Urinary bladder (tissue), 4 donors: ENCODE results near the gene DNAH8. TPM values are rescaled to one million over a fixed set of nuclear protein-coding genes. Genes with fewer than 3 reads are reported as not detected.
"Not testable (repeated sequence)": the region's sequence is repeated elsewhere in the genome, so short reads cannot be mapped to it uniquely, and the experiment has no call there.

Experiments used
- DNase-seq: peaks from one replicate; pipeline ENCODE4 v3.0.0-alpha.2; 2015; ENCODE audit errors: extremely low spot score
- H3K27ac ChIP-seq: one replicate; pipeline ENCODE4 v1.5.1; 2013; ENCODE audit warnings: low read depth, mild to moderate bottlenecking, moderate library complexity
- H3K36me3 ChIP-seq: one replicate; pipeline ENCODE4 v1.6.1; 2013; ENCODE audit warnings: mild to moderate bottlenecking, moderate library complexity; ENCODE audit not compliant: insufficient read depth
- H3K4me1 ChIP-seq: one replicate; pipeline ENCODE4 v1.6.1; 2013; ENCODE audit warnings: mild to moderate bottlenecking, moderate library complexity; ENCODE audit not compliant: insufficient read depth
- H3K4me3 ChIP-seq: one replicate; pipeline ENCODE4 v1.5.1; 2013; ENCODE audit warnings: low read depth, low read length
- WGBS: extraction: QIAGEN DNeasy Blood & Tissue Kit; methylation state at CpG from one replicate; pipeline ENCODE4 v1.1.7; 2013; 5-methylcytosine and 5-hydroxymethylcytosine counted together
- polyA plus RNA-seq: library from polyadenylated mRNA; stranded (reverse); fragments of 200-250 nt; gene quantifications from one replicate; pipeline ENCODE4 v1.2.3, GENCODE V29; 2013
- total RNA-seq: library from RNA; depleted of rRNA; stranded (reverse); fragments of >200 nt; gene quantifications from one replicate; pipeline ENCODE4 v1.2.3, GENCODE V29; 2014
- donor health status: healthy with polysubstance abuse.
- donor health status: healthy.

DNAH8 gene
- total and polyA plus RNA-seq, 2 donors, result 0.01 to 1.5 TPM

DNA sequence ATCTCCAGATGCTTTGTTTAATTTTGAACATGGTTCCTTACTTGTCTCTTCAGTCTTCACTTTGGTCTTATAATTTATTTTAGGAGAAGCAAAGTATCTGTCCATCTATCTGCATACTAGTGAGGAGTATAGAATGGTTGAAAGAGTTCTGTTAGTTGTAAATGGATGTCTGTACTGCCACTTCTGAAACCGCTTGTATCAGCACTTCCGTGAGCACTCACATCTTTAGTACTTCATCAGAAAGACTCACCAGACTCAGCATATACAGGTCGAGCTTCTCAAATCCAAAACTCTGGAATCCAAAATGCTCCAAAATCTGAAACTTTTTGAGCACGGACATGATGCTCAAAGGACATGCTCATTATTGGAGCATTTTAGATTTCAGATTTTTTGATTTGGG, 191.5 kb downstream of the DNAH8 start:
- 81% methylated on average over 4 of the region's 4 CpGs for WGBS
- no peaks in the 10 kb centered on the region for H3K36me3 ChIP-seq
- no peak overlapping the region for H3K4me3 ChIP-seq
- no peak overlapping the region for H3K27ac ChIP-seq
- no peaks in the 10 kb centered on the region for H3K4me1 ChIP-seq
- DNase-seq, result no peak

DNA sequence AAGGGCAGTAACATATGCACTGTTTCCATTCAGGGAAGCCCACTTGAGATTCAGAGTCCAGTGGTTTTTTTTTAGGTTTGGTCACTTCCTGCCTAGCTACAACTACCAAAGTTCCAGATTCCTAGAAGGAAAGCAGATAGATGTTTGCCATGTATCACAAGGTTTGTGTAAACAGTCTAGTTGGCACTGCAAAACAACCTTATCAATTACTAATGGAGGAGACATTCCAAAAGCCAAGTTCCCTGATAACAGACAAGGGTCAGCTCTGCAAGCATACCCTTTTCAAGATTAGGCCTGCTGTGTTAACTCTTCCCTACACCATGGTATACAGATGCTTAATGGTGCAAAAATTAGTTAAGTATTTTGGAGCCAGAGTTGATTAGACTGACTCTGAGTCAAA, 192.2 kb downstream of the DNAH8 start:
- Histone ChIP-seq H3K4me3 (no peak overlapping the region), H3K27ac (no peak overlapping the region), H3K36me3 (no peaks in the 10 kb centered on the region), H3K4me1 (no peaks in the 10 kb centered on the region)
- DNase-seq, result no peak

DNA sequence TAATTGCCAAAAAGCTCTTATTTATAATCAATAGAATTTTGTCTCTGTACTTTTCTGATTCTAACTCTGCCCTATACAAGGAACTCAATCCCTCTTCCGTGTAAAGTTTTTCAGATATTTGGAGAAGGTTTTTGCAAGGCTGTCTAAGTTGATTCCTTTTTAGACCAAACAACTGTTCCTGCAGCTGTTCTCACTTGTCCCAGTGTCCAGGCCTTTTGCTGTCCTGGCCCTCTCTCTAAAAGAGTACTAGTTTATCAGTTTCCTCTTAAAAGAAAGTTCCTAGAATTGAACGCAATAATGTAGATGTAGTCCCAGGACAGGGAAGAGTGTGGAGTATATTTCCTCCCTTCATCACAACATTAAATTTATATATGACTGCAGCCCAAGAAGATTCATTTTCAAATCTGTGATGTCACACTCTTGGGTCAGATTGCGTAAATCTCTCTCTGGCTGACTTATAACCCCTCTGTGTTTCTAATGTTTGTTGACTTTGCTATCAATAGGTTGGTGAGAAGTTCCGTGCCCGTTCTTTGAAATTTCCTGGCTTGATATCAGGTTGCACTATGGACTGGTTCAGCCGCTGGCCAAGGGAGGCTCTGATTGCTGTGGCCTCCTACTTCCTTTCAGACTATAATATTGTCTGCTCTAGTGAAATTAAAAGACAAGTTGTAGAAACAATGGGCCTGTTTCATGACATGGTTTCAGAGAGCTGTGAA, 194.1 kb downstream of the DNAH8 start:
- Histone ChIP-seq H3K27ac (no peak overlapping the region), H3K4me1 (no peaks in the 10 kb centered on the region), H3K36me3 (no peaks in the 10 kb centered on the region), H3K4me3 (no peak overlapping the region)
- WGBS, result 65% methylated on average over 6 of the region's 6 CpGs
- DNase-seq, result no peak

DNA sequence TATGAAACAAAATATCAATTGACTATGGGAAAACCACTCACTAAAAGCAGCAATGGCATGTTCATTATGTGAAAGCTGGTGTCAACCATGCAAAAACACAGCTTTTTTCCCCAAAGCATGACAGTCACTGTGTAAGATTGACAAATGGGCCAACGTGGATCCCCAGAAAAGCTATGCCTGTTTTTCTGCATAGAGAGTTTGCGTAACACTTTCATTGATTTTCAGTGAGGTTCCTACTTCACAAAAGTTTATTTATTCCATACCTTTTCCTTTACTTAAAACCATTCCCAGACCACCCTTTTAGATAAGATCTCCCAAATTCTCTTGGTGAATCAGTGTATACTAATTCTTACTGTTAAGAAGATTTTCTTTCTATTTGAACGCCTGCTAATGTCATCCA, 195.1 kb downstream of the DNAH8 start:
- Histone ChIP-seq H3K4me1 (no peaks in the 10 kb centered on the region), H3K4me3 (no peak overlapping the region), H3K36me3 (no peaks in the 10 kb centered on the region), H3K27ac (no peak overlapping the region)
- WGBS, result 82% methylated on average over 3 of the region's 3 CpGs
- DNase-seq, result no peak

DNA sequence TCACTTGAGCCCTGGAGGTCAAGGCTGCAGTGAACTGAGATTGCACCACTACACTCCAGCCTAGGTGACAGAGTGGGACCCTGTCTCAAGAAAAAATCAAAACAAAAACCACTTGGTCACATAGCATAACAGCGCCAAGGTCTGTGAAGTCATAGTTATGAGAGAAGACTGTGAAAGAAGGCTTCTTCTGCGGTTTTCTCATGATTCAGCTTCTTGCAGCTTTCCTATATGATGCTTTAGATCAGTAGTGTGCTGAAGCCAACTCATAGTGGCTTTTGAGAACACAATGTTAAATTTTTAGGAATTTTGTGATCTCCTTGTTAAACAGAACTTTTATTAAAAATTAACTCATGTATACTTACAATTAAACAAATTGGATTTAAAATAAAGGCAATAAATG, 197.3 kb downstream of the DNAH8 start:
- Histone ChIP-seq H3K4me1 (no peaks in the 10 kb centered on the region), H3K36me3 (no peaks in the 10 kb centered on the region), H3K27ac (no peak overlapping the region), H3K4me3 (no peak overlapping the region)
- WGBS, result 88% methylated on average over 2 of the region's 2 CpGs
- DNase-seq, result no peak

DNA sequence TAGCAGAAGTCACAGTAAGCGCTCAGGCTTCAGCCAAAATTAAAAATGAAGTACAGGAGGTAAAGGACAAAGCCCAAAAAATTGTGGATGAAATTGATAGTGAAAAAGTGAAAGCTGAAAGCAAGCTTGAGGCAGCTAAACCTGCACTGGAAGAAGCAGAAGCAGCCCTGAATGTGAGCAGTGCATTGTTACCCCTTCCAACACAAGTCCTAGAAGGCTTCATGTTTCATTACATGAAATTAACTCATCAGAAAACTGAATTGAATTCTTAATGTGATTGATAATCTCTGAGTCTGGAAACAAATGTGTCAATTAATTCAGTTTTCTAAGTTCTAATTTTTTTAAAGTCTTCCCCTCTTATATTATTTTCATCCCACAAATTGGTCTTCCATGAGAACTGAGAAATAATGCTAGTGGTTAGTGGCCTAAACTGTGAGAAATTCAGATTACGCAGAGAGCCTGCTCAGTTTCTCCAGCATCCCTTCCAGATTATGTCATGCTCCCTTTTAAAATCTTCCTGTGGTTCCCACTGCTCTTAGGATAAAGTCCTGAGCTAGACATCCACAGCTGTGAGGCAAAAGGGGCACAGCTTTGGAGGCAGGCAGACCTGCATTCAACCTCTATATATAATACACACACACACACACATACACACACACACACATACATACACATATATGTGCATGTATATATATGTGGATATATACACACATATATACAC, 200.3 kb downstream of the DNAH8 start:
- Histone ChIP-seq H3K27ac (no peak overlapping the region), H3K36me3 (no peaks in the 10 kb centered on the region), H3K4me1 (no peaks in the 10 kb centered on the region), H3K4me3 (no peak overlapping the region)
- WGBS, result 87% methylated on average over 2 of the region's 2 CpGs
- no peak for DNase-seq

DNA sequence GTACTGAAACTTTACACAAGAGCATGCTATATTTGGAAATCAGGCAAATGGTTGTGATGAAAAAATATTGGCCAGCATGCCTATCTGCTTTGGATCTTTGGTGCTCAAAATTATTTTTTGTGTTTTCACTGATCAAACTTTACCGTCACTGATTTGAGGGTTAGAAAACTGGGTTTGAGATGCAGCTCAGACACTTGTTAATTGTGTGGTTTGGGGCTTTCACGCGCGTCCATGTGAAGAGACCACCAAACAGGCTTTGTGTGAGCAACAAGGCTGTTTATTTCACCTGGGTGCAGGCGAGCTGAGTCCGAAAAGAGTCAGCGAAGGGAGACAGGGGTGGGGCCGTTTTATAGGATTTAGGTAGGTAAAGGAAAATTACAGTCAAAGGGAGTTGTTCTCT, 206.4 kb downstream of the DNAH8 start:
- not testable (repeated sequence) for H3K36me3 ChIP-seq, DNase-seq, H3K4me1 ChIP-seq, H3K27ac ChIP-seq, H3K4me3 ChIP-seq
- WGBS, result 66% methylated on average over 8 of the region's 8 CpGs

DNA sequence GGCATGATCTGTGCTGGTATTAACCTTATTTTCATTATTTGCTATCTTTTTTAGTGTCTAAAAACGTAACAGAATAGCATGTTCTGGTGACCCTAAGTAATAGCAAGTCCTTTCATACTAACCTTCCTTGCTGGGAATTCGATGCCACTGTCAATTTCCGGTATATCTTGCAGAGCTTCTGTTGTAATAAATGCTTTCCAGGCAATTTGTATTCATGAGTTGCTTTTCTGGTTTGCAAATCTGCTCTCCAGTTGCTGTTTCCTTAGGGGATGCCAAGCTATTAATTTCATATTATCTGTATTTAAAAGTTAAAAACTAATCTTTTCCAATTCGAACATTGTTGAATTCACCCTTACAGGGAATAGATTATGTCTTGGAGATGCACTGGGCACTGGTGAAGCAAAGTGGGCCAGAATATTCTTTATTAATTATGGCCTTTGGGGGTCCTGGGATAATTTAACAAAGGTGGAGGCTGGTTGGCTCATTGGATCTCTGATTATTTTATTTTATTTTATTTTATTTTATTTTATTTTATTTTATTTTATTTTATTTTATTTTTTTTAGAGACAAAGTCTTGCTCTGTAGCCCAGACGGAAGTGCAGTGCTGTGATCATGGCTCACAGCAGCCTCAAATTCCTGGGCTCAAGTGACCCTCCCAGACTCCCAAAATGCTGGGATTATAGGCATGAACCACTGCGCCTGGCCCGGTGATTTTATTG, 209.8 kb downstream of the DNAH8 start:
- WGBS, result 75% methylated on average over 7 of the region's 7 CpGs
- no peak for DNase-seq
- Histone ChIP-seq H3K36me3 (no peaks in the 10 kb centered on the region), H3K4me1 (no peaks in the 10 kb centered on the region), H3K4me3 (no peak overlapping the region), H3K27ac (no peak overlapping the region)

DNA sequence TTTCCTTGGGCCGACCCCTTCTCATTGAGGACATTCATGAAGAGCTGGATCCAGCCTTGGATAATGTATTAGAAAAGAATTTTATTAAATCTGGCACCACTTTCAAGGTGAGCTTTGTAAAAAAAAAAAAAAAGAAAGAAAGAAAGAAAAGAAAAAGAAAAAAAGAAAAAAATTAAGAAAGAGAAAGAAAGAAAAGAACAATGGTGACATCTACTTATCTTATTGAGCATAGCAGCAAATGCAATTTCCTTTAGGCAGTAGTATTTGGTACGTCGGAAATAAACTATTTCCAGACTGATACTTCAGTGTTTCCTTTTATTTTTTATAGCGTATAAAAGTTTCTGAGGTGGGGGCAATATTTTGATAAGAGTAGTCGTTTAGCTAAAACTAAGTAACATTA, 214.4 kb downstream of the DNAH8 start:
- WGBS, result 69% methylated on average over 5 of the region's 5 CpGs

DNA sequence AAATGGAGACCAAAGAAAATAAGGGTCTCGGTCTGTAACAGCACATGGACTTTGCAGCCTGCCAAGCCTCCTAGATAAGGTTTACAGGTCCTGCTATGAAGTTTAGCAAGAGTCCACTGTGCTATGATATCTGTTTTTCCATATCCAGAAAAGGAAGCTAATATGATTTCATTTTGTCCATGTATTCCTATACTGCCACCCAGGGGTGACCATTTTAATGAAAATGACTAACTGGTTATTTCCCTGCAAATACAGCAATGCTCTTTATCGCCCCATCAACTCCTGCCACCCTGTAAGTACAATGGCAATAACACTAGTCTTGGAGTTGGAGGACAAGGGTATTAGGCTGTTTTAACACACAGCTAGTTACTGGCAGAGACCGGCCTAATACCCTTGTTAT, 218.3 kb downstream of the DNAH8 start:
- Histone ChIP-seq H3K4me1 (no peaks in the 10 kb centered on the region), H3K27ac (no peak overlapping the region), H3K36me3 (no peaks in the 10 kb centered on the region), H3K4me3 (no peak overlapping the region)
- DNase-seq, result no peak
- WGBS, result 62% methylated on average over 3 of the region's 3 CpGs

More for the DNA sequence above, 214.4 kb downstream of the DNAH8 start:
- no peak for DNase-seq
- Histone ChIP-seq H3K27ac (no peak overlapping the region), H3K4me3 (no peak overlapping the region), H3K36me3 (no peaks in the 10 kb centered on the region), H3K4me1 (no peaks in the 10 kb centered on the region)

DNA sequence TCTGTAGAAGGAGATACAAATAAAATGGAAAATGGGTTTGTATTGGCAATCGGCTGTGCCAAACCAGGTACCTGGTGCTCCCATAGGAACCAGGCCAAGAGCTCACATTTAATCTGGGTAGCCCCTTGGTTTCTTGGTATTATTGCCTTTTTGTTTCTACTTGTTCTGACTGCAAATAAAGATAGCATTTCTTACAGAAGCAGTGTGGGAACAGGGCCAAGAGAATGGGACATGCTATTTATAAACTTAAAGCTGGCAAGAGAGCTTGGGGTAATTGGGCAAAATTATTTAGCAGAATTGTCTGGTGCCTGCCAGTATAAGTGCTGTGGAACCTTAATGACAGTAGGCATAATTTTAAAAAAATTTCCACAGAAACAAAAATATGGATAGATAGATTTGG, 219.9 kb downstream of the DNAH8 start:
- Histone ChIP-seq H3K4me3 (no peak overlapping the region), H3K27ac (no peak overlapping the region), H3K36me3 (no peaks in the 10 kb centered on the region), H3K4me1 (no peaks in the 10 kb centered on the region)
- 77% methylated on average over 1 of the region's 1 CpG for WGBS
- no peak for DNase-seq

DNA sequence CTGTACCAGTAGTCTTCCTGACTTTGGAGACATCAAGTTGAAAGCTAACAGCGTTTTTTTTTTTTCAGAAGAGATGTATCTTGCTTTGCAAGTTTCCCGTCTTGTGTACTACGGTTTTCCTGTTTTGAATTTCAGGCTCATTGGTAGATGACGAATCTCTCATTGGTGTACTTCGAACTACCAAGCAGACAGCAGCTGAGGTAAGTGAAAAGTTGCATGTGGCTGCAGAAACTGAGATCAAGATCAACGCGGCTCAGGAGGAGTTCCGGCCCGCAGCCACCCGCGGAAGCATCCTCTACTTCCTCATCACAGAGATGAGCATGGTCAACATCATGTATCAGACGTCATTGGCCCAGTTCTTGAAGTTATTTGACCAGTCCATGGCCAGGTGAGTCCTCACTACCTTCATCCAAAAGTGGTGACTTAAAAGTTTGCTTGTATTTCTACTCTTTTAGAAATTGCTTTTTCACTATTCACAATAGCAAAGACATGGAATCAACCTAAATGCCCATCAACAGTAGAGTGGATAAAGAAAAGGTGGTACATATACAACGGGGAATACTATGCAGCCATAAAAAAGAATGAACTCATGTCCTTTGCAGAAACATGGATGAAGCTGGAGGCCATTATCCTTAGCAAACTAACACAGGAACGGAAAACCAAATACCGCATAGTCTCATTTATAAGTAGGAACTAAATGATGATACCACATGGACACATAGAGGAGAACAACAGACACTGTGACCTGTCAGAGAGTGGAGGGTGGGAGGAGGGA, 222.9 kb downstream of the DNAH8 start:
- Histone ChIP-seq H3K27ac (no peak overlapping the region), H3K4me3 (no peak overlapping the region), H3K36me3 (no peaks in the 10 kb centered on the region), H3K4me1 (no peaks in the 10 kb centered on the region)
- no peak for DNase-seq
- WGBS, result 93% methylated on average over 15 of the region's 15 CpGs

DNA sequence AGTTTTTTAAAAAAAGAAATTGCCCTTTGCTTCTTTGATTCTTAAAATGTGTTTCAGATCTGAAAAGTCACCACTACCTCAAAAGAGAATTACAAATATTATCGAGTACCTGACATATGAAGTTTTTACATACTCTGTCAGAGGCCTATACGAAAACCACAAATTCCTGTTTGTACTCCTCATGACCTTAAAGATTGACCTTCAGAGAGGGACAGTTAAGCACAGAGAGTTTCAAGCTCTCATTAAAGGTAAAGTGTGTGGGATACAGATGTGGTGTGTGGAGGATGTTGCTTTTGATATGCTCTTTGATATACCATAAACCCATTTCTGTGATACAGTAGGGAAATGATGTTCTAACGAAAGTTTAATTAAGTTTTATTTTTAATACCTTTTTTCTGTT, 223.6 kb downstream of the DNAH8 start:
- H3K27ac ChIP-seq, result no peak overlapping the region
- WGBS, result 91% methylated on average over 3 of the region's 3 CpGs
- no peaks in the 10 kb centered on the region for H3K4me1 ChIP-seq
- no peaks in the 10 kb centered on the region for H3K36me3 ChIP-seq
- H3K4me3 ChIP-seq, result no peak overlapping the region
- no peak for DNase-seq
